B cell (primary cell): ENCODE measurements around the gene DHRS12. TPM values are rescaled to one million over a fixed set of nuclear protein-coding genes. Genes with fewer than 3 reads are reported as not detected.

ENCODE experiments used
- ATAC-seq: fragments of 200-7000 bp; cut with Tn5 transposase; one replicate; pipeline ENCODE4 v1.10.0; 2021; ENCODE audit warnings: low read depth, mild to moderate bottlenecking, moderate number of reproducible peaks, moderate library complexity
- CTCF ChIA-PET: fragments of 350-600 bp; sonication (Branson Sonifier 250); formaldehyde crosslinking; loops from one replicate; lab custom pipeline; 2021; ENCODE audit warnings: antibody characterized with exemption, inconsistent platforms; lab: Charles Lee
- POLR2A ChIA-PET: fragments of 350-600 bp; sonication (Branson Sonifier 250); formaldehyde crosslinking; loops from one replicate; lab custom pipeline; 2021; ENCODE audit warnings: antibody characterized with exemption; lab: Charles Lee
- DNase-seq: peaks from one replicate; pipeline ENCODE4 v3.0.0; 2013
- H2AFZ ChIP-seq: 2 replicates; pipeline ENCODE4 v1.6.1; 2012; ENCODE audit warnings: mild to moderate bottlenecking, low read depth, low read length; ENCODE audit not compliant: insufficient read depth, poor library complexity, severe bottlenecking
- H3K27ac ChIP-seq, 2 donors: 1 replicate in 1 of 2; 2 replicates in 1 of 2; pipeline ENCODE4 v1.5.1; 2012 to 2013; ENCODE audit warnings: low read length in 2 of 2, mild to moderate bottlenecking in 2 of 2, moderate library complexity in 1 of 2
- H3K27me3 ChIP-seq, 4 experiments: fragments of 200-600 bp in 1 of 4; sonication (generic) in 1 of 4; replicated peaks in 1 of 4; 1 replicate in 2 of 4; 2 replicates in 2 of 4; pipeline versions ENCODE4 v1.6.1 to v1.7.0; 2013 to 2016; ENCODE audit warnings: low read length in 3 of 4, mild to moderate bottlenecking in 2 of 4, mixed read lengths in 1 of 4, moderate library complexity in 1 of 4; ENCODE audit not compliant: insufficient read depth in 4 of 4, control insufficient read depth in 3 of 4; ENCODE audit errors: control extremely low read depth in 1 of 4
- H3K36me3 ChIP-seq, 2 experiments: replicated peaks in 1 of 2; 1 replicate in 1 of 2; 2 replicates in 1 of 2; pipeline versions ENCODE4 v1.6.1 to v1.7.1; 2013; ENCODE audit warnings: low read length in 1 of 2; ENCODE audit not compliant: insufficient read depth in 2 of 2, control insufficient read depth in 1 of 2; ENCODE audit errors: control extremely low read depth in 1 of 2, extremely low read depth in 1 of 2
- H3K4me1 ChIP-seq, 2 donors: fragments of 200-600 bp in 1 of 2; sonication (generic) in 1 of 2; 1 replicate in 1 of 2; 2 replicates in 1 of 2; pipeline versions ENCODE4 v1.5.1 to v1.6.1; 2013 to 2017; ENCODE audit warnings: low read length in 2 of 2; ENCODE audit not compliant: control insufficient read depth in 2 of 2, insufficient read depth in 2 of 2
- H3K4me2 ChIP-seq: replicated peaks from 2 replicates; pipeline ENCODE3; 2012; ENCODE audit warnings: mild to moderate bottlenecking, low read depth, low read length; ENCODE audit not compliant: poor library complexity, severe bottlenecking
- H3K4me3 ChIP-seq, 5 experiments: fragments of 200-600 bp in 1 of 5; sonication (generic) in 1 of 5; 1 replicate in 3 of 5; 2 replicates in 2 of 5; pipeline versions ENCODE4 v1.5.1 to v1.7.0; 2011 to 2016; ENCODE audit warnings: low read length in 4 of 5, mild to moderate bottlenecking in 4 of 5, low read depth in 2 of 5, control low read depth in 1 of 5, moderate library complexity in 1 of 5; ENCODE audit not compliant: insufficient read depth in 1 of 5; ENCODE audit errors: control extremely low read depth in 1 of 5, extremely low read depth in 1 of 5
- H3K79me2 ChIP-seq: fragments of 200-600 bp; sonication (generic); one replicate; pipeline ENCODE4 v1.6.0; 2016; ENCODE audit warnings: low read length; ENCODE audit not compliant: control insufficient read depth, insufficient read depth
- H3K9ac ChIP-seq: fragments of 200-600 bp; sonication (generic); 2 replicates; pipeline ENCODE4 v1.6.1; 2017; ENCODE audit warnings: mild to moderate bottlenecking, low read length, moderate library complexity
- H3K9me3 ChIP-seq, 3 donors: one replicate each; pipeline versions ENCODE4 v1.6.1 to v1.7.1; 2013; ENCODE audit warnings: low read length in 2 of 3; ENCODE audit not compliant: control insufficient read depth in 2 of 3, insufficient read depth in 1 of 3; ENCODE audit errors: control extremely low read depth in 1 of 3
- H4K20me1 ChIP-seq: 2 replicates; pipeline ENCODE4 v1.6.0; 2012; ENCODE audit warnings: mild to moderate bottlenecking, low read length; ENCODE audit not compliant: insufficient read depth, control insufficient read depth, poor library complexity, severe bottlenecking
- H3K27ac Mint-ChIP-seq: one replicate; pipeline ENCODE4 v1.8.0; 2021; ENCODE audit warnings: mixed read lengths
- H3K27me3 Mint-ChIP-seq: one replicate; pipeline ENCODE4 v1.8.0; 2021; ENCODE audit warnings: mixed read lengths
- H3K4me1 Mint-ChIP-seq: one replicate; pipeline ENCODE4 v1.8.0; 2021; ENCODE audit warnings: mixed read lengths
- H3K4me3 Mint-ChIP-seq: one replicate; pipeline ENCODE4 v1.8.0; 2021; ENCODE audit warnings: mixed read lengths
- H3K9me3 Mint-ChIP-seq: one replicate; pipeline ENCODE4 v1.8.0; 2022; ENCODE audit warnings: mixed read lengths; ENCODE audit not compliant: insufficient read depth
- CTCF ChIP-seq: fragments of 200-600 bp; IDR thresholded peaks from one replicate; pipeline ENCODE4 v1.8.0; 2022; ENCODE audit warnings: antibody characterized with exemption, mild to moderate bottlenecking
- EZH2 ChIP-seq: IDR thresholded peaks from 2 replicates; pipeline ENCODE4 v1.6.1; 2012; ENCODE audit warnings: borderline replicate concordance, low read depth, mild to moderate bottlenecking, moderate library complexity, low read length; ENCODE audit not compliant: insufficient read depth, poor library complexity, severe bottlenecking
- WGBS: methylation state at CpG from one replicate; pipeline ENCODE4 v1.1.5; 2013; ENCODE audit warnings: missing lambda C conversion rate; ENCODE audit not compliant: insufficient coverage; 5-methylcytosine and 5-hydroxymethylcytosine counted together
- intact Hi-C: fragments of 100-400 bp; cut with micrococcal nuclease; formaldehyde crosslinking; loops from one replicate; pipeline ENCODE4 v1.10.0; 2022
- polyA plus RNA-seq: library from polyadenylated mRNA; depleted of rRNA; stranded (reverse); fragments of >200 nt; gene quantifications from 2 replicates; pipeline ENCODE4 v1.2.3, GENCODE V29; 2012
- total RNA-seq, 2 donors: library from RNA; stranded (reverse); fragments of 120-200 nt in 1 of 2; gene quantifications; 1 replicate in 1 of 2; 2 replicates in 1 of 2; pipeline versions ENCODE4 v1.2.3 to v1.2.4, GENCODE V29; 2013 to 2022

The DHRS12 gene
- total and polyA plus RNA-seq, 2 donors (not counting 1 experiment from before 2014, with no cell fraction given) = 12.0 to 23.2 TPM

GRCh38 chr13:51837016-51837415, 33.1 kb upstream of the DHRS12 start:
- DNase-seq (no peak), ATAC-seq (no peak)
- Histone ChIP-seq H3K9me3 (no peaks in the 10 kb centered on the region), H3K27ac (no peak overlapping the region), H3K79me2 (no peaks in the 10 kb centered on the region), H3K4me2 (no peak overlapping the region), H3K4me1 (peaks cover 0 to 9% of the 10 kb centered on the region in 2 donors), H3K36me3 (no peaks in the 10 kb centered on the region), H2AFZ (no peak overlapping the region), H3K4me3 (no peak overlapping the region), H3K27me3 (peaks cover 0 to 9% (median 0%) of the 10 kb centered on the region in 4 experiments), H4K20me1 (no peaks in the 10 kb centered on the region), H3K9ac (no peak overlapping the region)
- ChIA-PET POLR2A (no interaction called here), CTCF (interaction anchor here (6.3 kb wide), 1 partner anchor 23 kb away, joined by 125 read pairs; no protein-coding TSS in a partner anchor)
- Mint-ChIP-seq H3K4me3 (no peak overlapping the region), H3K9me3 (no peaks in the 10 kb centered on the region), H3K27ac (no peak overlapping the region), H3K4me1 (peaks cover 12% of the 10 kb centered on the region), H3K27me3 (peaks cover 18% of the 10 kb centered on the region)
- intact Hi-C loops = no loop called here
- WGBS = 94% methylated on average over 3 of the region's 3 CpGs
- TF ChIP-seq CTCF (no peak), EZH2 (no peak)

- Histone ChIP-seq H3K9me3 (no peaks in the 10 kb centered on the region), H3K4me1 (peaks cover 0 to 15% of the 10 kb centered on the region in 2 donors), H3K9ac (no peak overlapping the region), H3K27me3 (peaks cover 0 to 11% (median 0%) of the 10 kb centered on the region in 4 experiments), H3K79me2 (no peaks in the 10 kb centered on the region), H3K4me2 (no peak overlapping the region), H3K4me3 (no peak overlapping the region), H2AFZ (no peak overlapping the region), H4K20me1 (no peaks in the 10 kb centered on the region), H3K36me3 (no peaks in the 10 kb centered on the region), H3K27ac (no peak overlapping the region)
- POLR2A ChIA-PET = interaction anchor here (1.1 kb wide), 1 partner anchor 19 kb away, joined by 6 read pairs; no protein-coding TSS in a partner anchor
- H3K27me3 Mint-ChIP-seq = peaks cover 18% of the 10 kb centered on the region
- no peak overlapping the region for H3K4me3 Mint-ChIP-seq
- no peaks in the 10 kb centered on the region for H3K9me3 Mint-ChIP-seq
- H3K27ac Mint-ChIP-seq = no peak overlapping the region
- 73% methylated on average over 4 of the region's 7 CpGs for WGBS
- TF ChIP-seq CTCF = no peak
- no peak for TF ChIP-seq EZH2
- intact Hi-C loops = no loop called here
- H3K4me1 Mint-ChIP-seq = peaks cover 24% of the 10 kb centered on the region
- DNase-seq (no peak), ATAC-seq (no peak)
- CTCF ChIA-PET = interaction anchor here (0.7 to 6.3 kb wide), 6 partner anchors 10 to 391 kb away, joined by 3 to 125 read pairs (median 3); partner anchors contain the start of gene TMEM272
Observed at GRCh38 chr13:51834581-51835171, 30.7 kb upstream of the DHRS12 start.
